Cardiac muscle cell (in vitro differentiated cells and primary cell): ENCODE measurements around the gene IQGAP2. TPM values are rescaled to one million over a fixed set of nuclear protein-coding genes. Genes with fewer than 3 reads are reported as not detected.

ENCODE experiments used
- DNase-seq, 2 donors: peaks; one replicate each; pipeline versions ENCODE4 v3.0.0 to v3.0.0-alpha.2; 2010 to 2017; ENCODE audit warnings: low read depth in 1 of 2, low spot score in 1 of 2
- H3K27ac ChIP-seq: fragments of 200-600 bp; sonication (generic); 2 replicates; pipeline ENCODE4 v1.5.1; 2016
- H3K27me3 ChIP-seq: fragments of 200-600 bp; sonication (generic); 2 replicates; pipeline ENCODE4 v1.6.0; 2016; ENCODE audit warnings: control low read depth
- H3K36me3 ChIP-seq: fragments of 200-600 bp; sonication (generic); 2 replicates; pipeline ENCODE4 v1.5.1; 2016; ENCODE audit warnings: control low read depth
- H3K4me1 ChIP-seq: fragments of 200-600 bp; sonication (generic); 2 replicates; pipeline ENCODE4 v1.8.1; 2017; ENCODE audit warnings: low read depth, mild to moderate bottlenecking, mixed run types
- H3K4me3 ChIP-seq: fragments of 200-600 bp; sonication (generic); 2 replicates; pipeline ENCODE4 v1.5.1; 2016; ENCODE audit warnings: mild to moderate bottlenecking
- H3K9me3 ChIP-seq: fragments of 200-600 bp; sonication (generic); 2 replicates; pipeline ENCODE4 v1.5.1; 2017; ENCODE audit warnings: low read depth, mild to moderate bottlenecking, control low read depth
- CTCF ChIP-seq: IDR thresholded peaks from 2 replicates; pipeline ENCODE4 v1.5.1; 2012; ENCODE audit warnings: low read depth, mild to moderate bottlenecking, low read length
- polyA plus RNA-seq: library from polyadenylated mRNA; unstranded; fragments of >200 nt; fragmentation: Nextera tagmentation; extraction: Ambion mirVana; gene quantifications from 2 replicates; pipeline ENCODE4 v1.2.1, GENCODE V29; 2016
- total RNA-seq: library from RNA; depleted of rRNA; stranded (reverse); fragments of >200 nt; gene quantifications from 2 replicates; pipeline ENCODE4 v1.2.3, GENCODE V29; 2016

Gene IQGAP2
- total and polyA plus RNA-seq, 2 experiments from 2014 or later = 4.1 to 10.8 TPM

- no peaks in the 10 kb centered on the region for H3K4me1 ChIP-seq
- H3K36me3 ChIP-seq = no peaks in the 10 kb centered on the region
- no peaks in the 10 kb centered on the region for H3K27me3 ChIP-seq
- no peak overlapping the region for H3K27ac ChIP-seq
- no peak for DNase-seq
- no peaks in the 10 kb centered on the region for H3K9me3 ChIP-seq
- no peak overlapping the region for H3K4me3 ChIP-seq
- no peak for TF ChIP-seq CTCF
Measured at GRCh38 chr5:76455531-76456133, 52.5 kb downstream of the IQGAP2 start.

- Histone ChIP-seq H3K4me3 (no peak overlapping the region), H3K36me3 (no peaks in the 10 kb centered on the region), H3K27ac (no peak overlapping the region), H3K9me3 (no peaks in the 10 kb centered on the region), H3K27me3 (no peaks in the 10 kb centered on the region), H3K4me1 (no peaks in the 10 kb centered on the region)
- no peak for TF ChIP-seq CTCF
- no peak for DNase-seq
Measured at GRCh38 chr5:76456258-76456657, 53.2 kb downstream of the IQGAP2 start.

- H3K27me3 ChIP-seq = no peaks in the 10 kb centered on the region
- H3K9me3 ChIP-seq = no peaks in the 10 kb centered on the region
- no peak overlapping the region for H3K27ac ChIP-seq
- H3K4me1 ChIP-seq = no peaks in the 10 kb centered on the region
- TF ChIP-seq CTCF = no peak
- no peaks in the 10 kb centered on the region for H3K36me3 ChIP-seq
- DNase-seq = no peak
- no peak overlapping the region for H3K4me3 ChIP-seq
Measured at GRCh38 chr5:76457674-76458485, 54.8 kb downstream of the IQGAP2 start.

- Histone ChIP-seq H3K36me3 (no peaks in the 10 kb centered on the region), H3K27me3 (no peaks in the 10 kb centered on the region), H3K9me3 (no peaks in the 10 kb centered on the region), H3K4me1 (no peaks in the 10 kb centered on the region), H3K27ac (no peak overlapping the region), H3K4me3 (no peak overlapping the region)
- DNase-seq = no peak
- TF ChIP-seq CTCF = no peak
Measured at GRCh38 chr5:76458486-76458830, 55.4 kb downstream of the IQGAP2 start.

GRCh38 chr5:76460104-76460503 is 57.0 kb downstream of the IQGAP2 start:
- no peak overlapping the region for H3K4me3 ChIP-seq
- H3K27me3 ChIP-seq = no peaks in the 10 kb centered on the region
- no peak overlapping the region for H3K27ac ChIP-seq
- no peak for DNase-seq
- no peaks in the 10 kb centered on the region for H3K9me3 ChIP-seq
- H3K4me1 ChIP-seq = no peaks in the 10 kb centered on the region
- H3K36me3 ChIP-seq = no peaks in the 10 kb centered on the region
- no peak for TF ChIP-seq CTCF
